Trophoblast cell (in vitro differentiated cells and primary cell): ENCODE results near the gene KCNAB1.
A peak's percentile ranks its signal among the peaks of the same experiment; 100 is the strongest.

Experiments used
- DNase-seq, 2 donors: peaks; one replicate each; pipeline ENCODE4 v3.0.0-alpha.2; 2016
- H2AFZ ChIP-seq: 2 replicates; pipeline ENCODE4 v1.6.1; 2013; ENCODE audit warnings: low read length, moderate library complexity, mild to moderate bottlenecking; ENCODE audit not compliant: insufficient read depth, poor library complexity
- H2AK5ac ChIP-seq: 2 replicates; pipeline ENCODE4 v1.6.1; 2013; ENCODE audit warnings: mild to moderate bottlenecking, low read length
- H2BK120ac ChIP-seq: 2 replicates; pipeline ENCODE4 v1.6.1; 2013; ENCODE audit warnings: low read length, mild to moderate bottlenecking, moderate library complexity; ENCODE audit not compliant: insufficient read depth, poor library complexity
- H2BK12ac ChIP-seq: 2 replicates; pipeline ENCODE4 v1.6.1; 2013; ENCODE audit warnings: mild to moderate bottlenecking, low read length, moderate library complexity
- H2BK5ac ChIP-seq: 2 replicates; pipeline ENCODE4 v1.6.1; 2013; ENCODE audit warnings: low read length, low read depth, moderate library complexity, mild to moderate bottlenecking; ENCODE audit not compliant: poor library complexity
- H3K14ac ChIP-seq: 2 replicates; pipeline ENCODE4 v1.6.1; 2013; ENCODE audit warnings: mild to moderate bottlenecking, low read length
- H3K18ac ChIP-seq: 2 replicates; pipeline ENCODE4 v1.6.1; 2013; ENCODE audit warnings: mild to moderate bottlenecking, low read length
- H3K23ac ChIP-seq: 2 replicates; pipeline ENCODE4 v1.6.1; 2013; ENCODE audit warnings: low read length
- H3K27ac ChIP-seq: 2 replicates; pipeline ENCODE4 v1.5.1; 2013; ENCODE audit warnings: low read depth, mild to moderate bottlenecking, inconsistent platforms, low read length, moderate library complexity
- H3K27me3 ChIP-seq: 2 replicates; pipeline ENCODE4 v1.6.1; 2013; ENCODE audit warnings: inconsistent platforms, mild to moderate bottlenecking, low read length, moderate library complexity; ENCODE audit not compliant: insufficient read depth
- H3K36me3 ChIP-seq, 2 experiments: 1 replicate in 1 of 2; 2 replicates in 1 of 2; pipeline ENCODE4 v1.6.1; 2013; ENCODE audit warnings: low read length in 2 of 2, mild to moderate bottlenecking in 2 of 2, moderate library complexity in 1 of 2; ENCODE audit not compliant: insufficient read depth in 2 of 2, control insufficient read depth in 1 of 2
- H3K4ac ChIP-seq: 2 replicates; pipeline ENCODE4 v1.6.1; 2013; ENCODE audit warnings: low read depth, mild to moderate bottlenecking, low read length, moderate library complexity
- H3K4me1 ChIP-seq, 2 experiments: 1 replicate in 1 of 2; 2 replicates in 1 of 2; pipeline ENCODE4 v1.6.1; 2013; ENCODE audit warnings: low read length in 2 of 2, mild to moderate bottlenecking in 2 of 2, moderate library complexity in 1 of 2; ENCODE audit not compliant: insufficient read depth in 2 of 2, control insufficient read depth in 1 of 2
- H3K4me2 ChIP-seq: 2 replicates; pipeline ENCODE4 v1.6.1; 2013; ENCODE audit warnings: inconsistent platforms, mild to moderate bottlenecking, low read length, moderate library complexity
- H3K4me3 ChIP-seq: 2 replicates; pipeline ENCODE4 v1.5.1; 2013; ENCODE audit warnings: mild to moderate bottlenecking, low read depth, low read length, inconsistent platforms
- H3K79me1 ChIP-seq: one replicate; pipeline ENCODE4 v1.6.1; 2013; ENCODE audit warnings: low read length
- H3K79me2 ChIP-seq: 2 replicates; pipeline ENCODE4 v1.6.1; 2013; ENCODE audit warnings: low read length, mild to moderate bottlenecking; ENCODE audit not compliant: control insufficient read depth, insufficient read depth, poor library complexity
- H3K9ac ChIP-seq: 2 replicates; pipeline ENCODE4 v1.6.1; 2013; ENCODE audit warnings: mild to moderate bottlenecking, low read length
- H3K9me3 ChIP-seq: 2 replicates; pipeline ENCODE4 v1.6.1; 2013; ENCODE audit warnings: low read depth, mild to moderate bottlenecking, control low read depth, inconsistent platforms, low read length; ENCODE audit not compliant: insufficient read depth
- H4K12ac ChIP-seq: 2 replicates; pipeline ENCODE4 v1.6.1; 2013; ENCODE audit warnings: low read depth, mild to moderate bottlenecking, low read length, moderate library complexity
- H4K8ac ChIP-seq: 2 replicates; pipeline ENCODE4 v1.6.1; 2013; ENCODE audit warnings: low read depth, mild to moderate bottlenecking, low read length, moderate library complexity
- H4K91ac ChIP-seq: one replicate; pipeline ENCODE4 v1.6.1; 2013; ENCODE audit warnings: low read depth, mild to moderate bottlenecking, low read length, moderate library complexity
- WGBS: extraction: QIAGEN DNeasy Blood & Tissue Kit; methylation state at CpG from one replicate; pipeline ENCODE4 v1.1.7; 2013; ENCODE audit warnings: missing lambda C conversion rate; ENCODE audit not compliant: insufficient read length, insufficient coverage; ENCODE audit errors: extremely low coverage; 5-methylcytosine and 5-hydroxymethylcytosine counted together

Gene KCNAB1

GRCh38 chr3:156148946-156149381 lies 28.6 kb downstream of the KCNAB1 start:
- no peak overlapping the region for H3K4ac ChIP-seq
- H2AK5ac ChIP-seq, result no peak overlapping the region
- H3K23ac ChIP-seq, result no peak overlapping the region
- no CpG with 5 or more reads among the region's 8 CpGs for WGBS
- no peak overlapping the region for H3K27ac ChIP-seq
- no peaks in the 10 kb centered on the region for H3K9me3 ChIP-seq
- no peak overlapping the region for H2BK12ac ChIP-seq
- no peaks in the 10 kb centered on the region for H3K27me3 ChIP-seq
- H3K4me2 ChIP-seq, result no peak overlapping the region
- H4K12ac ChIP-seq, result no peak overlapping the region
- no peak overlapping the region for H2AFZ ChIP-seq
- H3K79me2 ChIP-seq, result no peaks in the 10 kb centered on the region
- H2BK120ac ChIP-seq, result no peak overlapping the region
- H3K9ac ChIP-seq, result no peak overlapping the region
- no peak overlapping the region for H3K18ac ChIP-seq
- H4K8ac ChIP-seq, result no peak overlapping the region
- no peak overlapping the region for H3K14ac ChIP-seq
- no peak overlapping the region for H4K91ac ChIP-seq
- no peaks in the 10 kb centered on the region for H3K4me1 ChIP-seq
- H3K36me3 ChIP-seq, result no peaks in the 10 kb centered on the region
- no peak for DNase-seq
- H3K79me1 ChIP-seq, result no peaks in the 10 kb centered on the region
- H3K4me3 ChIP-seq, result no peak overlapping the region
- no peak overlapping the region for H2BK5ac ChIP-seq

- Histone ChIP-seq H3K9ac (no peak overlapping the region), H2AFZ (no peak overlapping the region), H2BK120ac (no peak overlapping the region), H3K9me3 (no peaks in the 10 kb centered on the region), H3K4me1 (no peaks in the 10 kb centered on the region), H4K91ac (no peak overlapping the region), H4K12ac (no peak overlapping the region), H3K4me2 (no peak overlapping the region), H3K14ac (no peak overlapping the region), H3K36me3 (no peaks in the 10 kb centered on the region), H3K27me3 (no peaks in the 10 kb centered on the region), H3K4ac (no peak overlapping the region), H4K8ac (no peak overlapping the region), H3K18ac (no peak overlapping the region), H2AK5ac (no peak overlapping the region), H3K79me2 (no peaks in the 10 kb centered on the region), H2BK5ac (no peak overlapping the region), H3K23ac (no peak overlapping the region), H3K27ac (no peak overlapping the region), H3K4me3 (no peak overlapping the region), H3K79me1 (no peaks in the 10 kb centered on the region), H2BK12ac (no peak overlapping the region)
- WGBS, result no CpG with 5 or more reads among the region's 3 CpGs
- no peak for DNase-seq
Measured at GRCh38 chr3:156149876-156150275, 29.5 kb downstream of the KCNAB1 start.

- Histone ChIP-seq H2AK5ac (no peak overlapping the region), H3K4me2 (no peak overlapping the region), H3K18ac (no peak overlapping the region), H4K8ac (no peak overlapping the region), H2BK5ac (no peak overlapping the region), H3K4me3 (no peak overlapping the region), H3K79me1 (no peaks in the 10 kb centered on the region), H3K23ac (no peak overlapping the region), H3K14ac (no peak overlapping the region), H3K27me3 (no peaks in the 10 kb centered on the region), H3K9me3 (no peaks in the 10 kb centered on the region), H3K9ac (no peak overlapping the region), H3K4ac (no peak overlapping the region), H2BK120ac (no peak overlapping the region), H2AFZ (no peak overlapping the region), H3K79me2 (no peaks in the 10 kb centered on the region), H4K12ac (no peak overlapping the region), H2BK12ac (no peak overlapping the region), H3K4me1 (no peaks in the 10 kb centered on the region), H4K91ac (no peak overlapping the region), H3K36me3 (no peaks in the 10 kb centered on the region), H3K27ac (no peak overlapping the region)
- peak; percentile 28 to 78 for DNase-seq
- WGBS, result no CpG with 5 or more reads among the region's 8 CpGs
Measured at GRCh38 chr3:156150434-156151066, 30.2 kb downstream of the KCNAB1 start.

- H2BK5ac ChIP-seq, result no peak overlapping the region
- H3K27me3 ChIP-seq, result no peaks in the 10 kb centered on the region
- H2BK12ac ChIP-seq, result no peak overlapping the region
- no peak overlapping the region for H3K4me2 ChIP-seq
- peak overlapping the region; percentile 36 for H4K12ac ChIP-seq
- no peak overlapping the region for H2AK5ac ChIP-seq
- H3K18ac ChIP-seq, result no peak overlapping the region
- WGBS, result no CpG with 5 or more reads among the region's 10 CpGs
- peak; percentile 57 to 70 for DNase-seq
- H3K36me3 ChIP-seq, result no peaks in the 10 kb centered on the region
- no peak overlapping the region for H3K4me3 ChIP-seq
- H3K79me2 ChIP-seq, result no peaks in the 10 kb centered on the region
- H2AFZ ChIP-seq, result no peak overlapping the region
- no peak overlapping the region for H3K23ac ChIP-seq
- H3K4ac ChIP-seq, result no peak overlapping the region
- no peak overlapping the region for H3K14ac ChIP-seq
- no peaks in the 10 kb centered on the region for H3K79me1 ChIP-seq
- H3K9me3 ChIP-seq, result no peaks in the 10 kb centered on the region
- peak overlapping the region; percentile 2 for H4K8ac ChIP-seq
- H4K91ac ChIP-seq, result no peak overlapping the region
- no peaks in the 10 kb centered on the region for H3K4me1 ChIP-seq
- no peak overlapping the region for H3K27ac ChIP-seq
- H3K9ac ChIP-seq, result no peak overlapping the region
- no peak overlapping the region for H2BK120ac ChIP-seq
Measured at GRCh38 chr3:156151824-156152428, 31.5 kb downstream of the KCNAB1 start.
